Endothelial cell of umbilical vein (primary cell): Measurements from ENCODE around the gene CAAP1. TPM values are rescaled to one million over a fixed set of nuclear protein-coding genes. Genes with fewer than 3 reads are reported as not detected.

Experiments
- BruUV-seq: library from RNA; stranded (reverse); fragments of 400-500 nt; replicated peaks from 2 replicates; lab custom pipeline; 2021; lab: Mats Ljungman, UMichigan
- CTCF ChIA-PET: fragments of 300-600, 350-600 bp; sonication (Branson Sonifier 250); formaldehyde crosslinking; loops from one replicate; lab custom pipeline; 2021; ENCODE audit warnings: antibody characterized with exemption, inconsistent platforms; lab: Charles Lee
- POLR2A ChIA-PET: fragments of 300-600, 350-600 bp; sonication (Branson Sonifier 250); formaldehyde crosslinking; loops from one replicate; lab custom pipeline; 2021; ENCODE audit warnings: antibody characterized with exemption, inconsistent platforms; lab: Charles Lee
- DNase-seq: peaks from one replicate; pipeline ENCODE4 v3.0.0-alpha.2; 2011; ENCODE audit warnings: low read depth, low spot score
- FAIRE-seq: peaks from 2 replicates; lab custom pipeline; 2011; peaks lifted over from hg19 to GRCh38; lab: Jason Lieb, UNC
- H2AFZ ChIP-seq: 2 replicates; pipeline ENCODE4 v1.6.0; 2012; ENCODE audit warnings: low read depth, low read length, control low read depth, inconsistent platforms
- H3K27ac ChIP-seq: 2 replicates; pipeline ENCODE4 v1.5.1; 2011; ENCODE audit warnings: low read depth, mild to moderate bottlenecking, control low read depth, low read length, moderate library complexity; ENCODE audit not compliant: insufficient read depth
- H3K27me3 ChIP-seq, 2 experiments: 2 replicates each; pipeline versions ENCODE4 v1.6.0 to v1.6.1; 2011; ENCODE audit warnings: low read length in 2 of 2, mixed read lengths in 1 of 2; ENCODE audit not compliant: control insufficient read depth in 2 of 2, insufficient read depth in 2 of 2
- H3K36me3 ChIP-seq, 2 experiments: 2 replicates in 1 of 2; 3 replicates in 1 of 2; pipeline ENCODE4 v1.5.1; 2011; ENCODE audit warnings: low read length in 2 of 2, mild to moderate bottlenecking in 1 of 2, moderate library complexity in 1 of 2; ENCODE audit not compliant: control insufficient read depth in 2 of 2, insufficient read depth in 2 of 2; ENCODE audit errors: extremely low read depth in 1 of 2
- H3K4me1 ChIP-seq: 3 replicates; pipeline ENCODE4 v1.5.1; 2011; ENCODE audit warnings: mild to moderate bottlenecking, low read length; ENCODE audit not compliant: control insufficient read depth, insufficient read depth; ENCODE audit errors: extremely low read depth
- H3K4me2 ChIP-seq: 2 replicates; pipeline ENCODE4 v1.6.1; 2011; ENCODE audit warnings: low read length, control low read depth, mixed read lengths; ENCODE audit not compliant: insufficient read depth
- H3K4me3 ChIP-seq, 3 experiments: fragments of 200-600 bp in 1 of 3; sonication (generic), shearing (Covaris generic) in 1 of 3; replicated peaks in 1 of 3; 2 replicates each; pipeline ENCODE4 v1.5.1; 2011 to 2016; ENCODE audit warnings: control low read depth in 3 of 3, low read length in 3 of 3, mild to moderate bottlenecking in 2 of 3, inconsistent platforms in 1 of 3, low read depth in 1 of 3, moderate library complexity in 1 of 3; ENCODE audit not compliant: insufficient read depth in 1 of 3
- H3K79me2 ChIP-seq: 2 replicates; pipeline ENCODE4 v1.6.0; 2012; ENCODE audit warnings: low read length, inconsistent platforms; ENCODE audit not compliant: control insufficient read depth, insufficient read depth
- H3K9ac ChIP-seq: replicated peaks from 2 replicates; pipeline ENCODE3; 2011; ENCODE audit warnings: low read length, control low read depth; ENCODE audit not compliant: insufficient read depth; ENCODE audit errors: extremely low read depth
- H3K9me1 ChIP-seq: replicated peaks from 3 replicates; pipeline ENCODE4 v1.6.0; 2011; ENCODE audit warnings: mild to moderate bottlenecking, low read length; ENCODE audit not compliant: control insufficient read depth, insufficient read depth; ENCODE audit errors: extremely low read depth
- H3K9me3 ChIP-seq: replicated peaks from 2 replicates; pipeline ENCODE4 v1.5.1; 2012; ENCODE audit warnings: low read length, inconsistent platforms; ENCODE audit not compliant: control insufficient read depth, insufficient read depth
- H4K20me1 ChIP-seq: replicated peaks from 2 replicates; pipeline ENCODE3; 2011; ENCODE audit warnings: mild to moderate bottlenecking, low read length; ENCODE audit not compliant: control insufficient read depth, insufficient read depth; ENCODE audit errors: extremely low read depth
- CTCF ChIP-seq, 2 donors: IDR thresholded peaks; 1 replicate in 1 of 2; 2 replicates in 1 of 2; pipeline ENCODE4 v1.5.1; 2011; ENCODE audit warnings: low read length in 2 of 2, mild to moderate bottlenecking in 2 of 2, moderate library complexity in 2 of 2, control low read depth in 1 of 2, inconsistent platforms in 1 of 2, low read depth in 1 of 2; ENCODE audit not compliant: insufficient read depth in 1 of 2; ENCODE audit errors: extremely low read depth in 1 of 2
- EZH2 ChIP-seq: IDR thresholded peaks from 2 replicates; pipeline ENCODE4 v1.6.1; 2012; ENCODE audit warnings: borderline replicate concordance, low read depth, mild to moderate bottlenecking, moderate library complexity, low read length, inconsistent platforms; ENCODE audit not compliant: severe bottlenecking
- FOS ChIP-seq: IDR thresholded peaks from 2 replicates; pipeline ENCODE4 v1.6.1; 2011; ENCODE audit warnings: mild to moderate bottlenecking, low read length, moderate library complexity, borderline replicate concordance; ENCODE audit not compliant: insufficient read depth
- GATA2 ChIP-seq: IDR thresholded peaks from 2 replicates; pipeline ENCODE4 v1.7.0; 2011; ENCODE audit warnings: low read depth, mild to moderate bottlenecking, moderate library complexity, mixed read lengths, low read length; ENCODE audit not compliant: insufficient read length, insufficient read depth
- JUN ChIP-seq: IDR thresholded peaks from 2 replicates; pipeline ENCODE4 v1.6.1; 2011; ENCODE audit warnings: borderline replicate concordance, low read depth; ENCODE audit not compliant: insufficient read length, insufficient read depth
- MAX ChIP-seq: IDR thresholded peaks from 2 replicates; pipeline ENCODE4 v1.6.1; 2011; ENCODE audit not compliant: insufficient read depth, insufficient read length
- MYC ChIP-seq: IDR thresholded peaks from one replicate; pipeline ENCODE4 v1.6.1; 2011; ENCODE audit warnings: mild to moderate bottlenecking, low read depth, low read length
- POLR2A ChIP-seq: IDR thresholded peaks from 2 replicates; pipeline ENCODE4 v1.6.1; 2012; ENCODE audit warnings: low read depth, mild to moderate bottlenecking, control low read depth, low read length
- POLR2AphosphoS5 ChIP-seq: IDR thresholded peaks from 2 replicates; pipeline ENCODE4 v1.6.1; 2012; ENCODE audit warnings: low read depth, mild to moderate bottlenecking, control low read depth, low read length, moderate library complexity; ENCODE audit not compliant: insufficient read depth
- dilution Hi-C: fragments of 300-500 bp; cut with MboI; formaldehyde crosslinking; loops from one replicate; pipeline ENCODE4 v1.15.0; 2019; ENCODE audit warnings: low sequenced_read_pairs; ENCODE audit not compliant: extremely low pct_ligation_motif_present
- intact Hi-C: fragments of 100-400 bp; cut with micrococcal nuclease; formaldehyde crosslinking; loops from one replicate; pipeline ENCODE4 v1.10.0; 2022
- polyA plus RNA-seq, 4 experiments: library from polyadenylated mRNA; depleted of rRNA in 3 of 4; stranded (reverse) in 3 of 4; unstranded in 1 of 4; fragments of >200 nt; gene quantifications; 2 replicates each; pipeline versions ENCODE4 v1.2.1 to v1.2.3, GENCODE V29; 2011 to 2012; ENCODE audit warnings: missing spikeins in 1 of 4
- total RNA-seq: library from RNA; stranded (reverse); gene quantifications from 2 replicates; pipeline ENCODE4 v1.2.3, GENCODE V29; 2021

Gene CAAP1
- total and polyA plus RNA-seq, 2 donors (not counting 3 experiments of a cell fraction or from before 2014, with no cell fraction given) = 5.3 to 16.1 TPM

GRCh38 chr9:26919698-26920097 is 27.1 kb upstream of the CAAP1 start:
- Histone ChIP-seq H3K79me2 (no peaks in the 10 kb centered on the region), H3K9me1 (no peaks in the 10 kb centered on the region), H3K4me3 (no peak overlapping the region), H4K20me1 (no peaks in the 10 kb centered on the region), H2AFZ (no peak overlapping the region), H3K9me3 (no peaks in the 10 kb centered on the region), H3K9ac (no peak overlapping the region), H3K27me3 (no peaks in the 10 kb centered on the region), H3K36me3 (peaks cover 9 to 27% of the 10 kb centered on the region in 2 experiments), H3K27ac (no peak overlapping the region), H3K4me2 (no peak overlapping the region), H3K4me1 (no peaks in the 10 kb centered on the region)
- no TSS peak for BruUV-seq
- FAIRE-seq = no peak
- DNase-seq = no peak
- POLR2A ChIA-PET = no interaction called here
- dilution Hi-C loops = no loop called here
- TF ChIP-seq POLR2A = no peak
- no peak for TF ChIP-seq JUN
- no peak for TF ChIP-seq CTCF (IDR thresholded peaks at IDR 0.05; ENCODE audit: extremely low read depth in 1 of 2, insufficient read depth in 1 of 2, low read depth in 1 of 2, low read length in 2 of 2)
- TF ChIP-seq FOS = no peak
- TF ChIP-seq EZH2 = no peak
- no peak for TF ChIP-seq POLR2AphosphoS5
- TF ChIP-seq MAX = no peak
- no peak for TF ChIP-seq GATA2
- TF ChIP-seq MYC = no peak
- CTCF ChIA-PET = interaction anchor here (0.9 kb wide), 1 partner anchor 11 kb away, joined by 3 read pairs; no protein-coding TSS in a partner anchor
- intact Hi-C loops = no loop called here
